GM18507 (cell line): ENCODE results near the gene ITGA2.

Source experiments
- DNase-seq: peaks from one replicate; pipeline ENCODE4 v3.0.0; 2011; ENCODE audit warnings: low read depth; ENCODE audit not compliant: insufficient read length; ENCODE audit errors: extremely low spot score
- FAIRE-seq: peaks from 2 replicates; lab custom pipeline; 2011; peaks lifted over from hg19 to GRCh38; lab: Jason Lieb, UNC

ITGA2 gene

GRCh38 chr5:52987711-52988331 is 1.3 kb upstream of the ITGA2 start:
- no peak for DNase-seq

DNA sequence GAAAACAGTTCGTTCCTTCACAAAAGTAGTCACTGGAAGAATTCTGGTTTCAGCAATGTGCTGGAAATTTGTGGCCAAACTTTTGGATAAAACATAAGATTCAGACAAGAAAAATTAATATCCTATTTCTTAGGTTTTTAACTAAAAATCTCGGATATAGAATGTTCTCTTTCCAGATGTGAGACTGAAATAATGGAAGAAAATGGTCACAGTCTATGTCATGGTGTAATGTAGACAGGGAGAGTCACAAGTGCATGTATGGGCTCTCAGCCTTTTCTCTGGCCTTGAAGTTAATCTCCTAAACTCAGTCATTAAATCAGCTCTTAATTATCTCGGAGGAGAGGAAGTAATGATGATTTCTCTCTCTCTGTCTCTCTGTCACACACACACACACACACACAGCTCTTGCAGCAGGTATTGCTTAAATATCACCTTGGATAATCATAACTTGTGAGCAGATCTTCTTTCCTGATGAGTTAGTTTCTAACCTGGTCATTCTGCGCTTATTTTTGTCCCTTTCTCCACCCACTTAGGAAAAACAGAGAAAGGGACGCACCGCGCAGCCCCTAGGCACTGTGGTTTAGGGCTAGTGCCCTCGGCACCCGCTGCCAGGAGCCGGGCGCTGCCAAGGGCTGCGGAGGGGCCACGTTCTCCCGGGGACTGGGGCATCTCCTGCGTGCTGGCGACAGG is 672 bp upstream of the ITGA2 start:
- DNase-seq, result no peak
- FAIRE-seq, result no peak

More at GRCh38 chr5:52987711-52988331, 1.3 kb upstream of the ITGA2 start:
- no peak for FAIRE-seq

- no peak for FAIRE-seq
- no peak for DNase-seq
Measured at GRCh38 chr5:52989781-52990527, 802 bp downstream of the ITGA2 start.

- FAIRE-seq (no peak), DNase-seq (no peak)
Measured at GRCh38 chr5:52990528-52990925, 1.4 kb downstream of the ITGA2 start.

- DNase-seq (no peak), FAIRE-seq (no peak)
Measured at GRCh38 chr5:52993367-52993766, 4.2 kb downstream of the ITGA2 start.

- no peak for FAIRE-seq
Measured at GRCh38 chr5:52994266-52994665, 5.1 kb downstream of the ITGA2 start.

DNA sequence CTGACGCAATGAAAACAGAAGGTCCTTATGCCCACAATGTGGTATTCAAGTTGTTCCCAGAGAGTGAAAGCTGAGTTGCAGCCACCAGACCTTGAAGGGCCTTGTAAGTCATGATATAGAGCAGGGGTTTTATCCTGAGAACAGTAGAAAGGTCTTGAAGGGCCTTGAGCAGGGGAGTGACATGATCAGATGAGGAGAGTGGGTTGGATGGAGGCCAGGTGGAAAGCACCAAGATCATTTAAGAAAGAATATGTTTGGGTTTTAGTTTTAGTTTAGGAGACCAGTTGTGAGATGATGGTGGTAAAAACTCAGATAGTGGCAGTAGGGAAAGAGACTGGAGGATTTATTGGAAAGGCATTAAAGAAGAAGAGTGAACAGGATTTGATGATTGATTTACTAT is 5.9 kb downstream of the ITGA2 start:
- DNase-seq, result no peak
- no peak for FAIRE-seq

More at GRCh38 chr5:52994266-52994665, 5.1 kb downstream of the ITGA2 start:
- no peak for DNase-seq

DNA sequence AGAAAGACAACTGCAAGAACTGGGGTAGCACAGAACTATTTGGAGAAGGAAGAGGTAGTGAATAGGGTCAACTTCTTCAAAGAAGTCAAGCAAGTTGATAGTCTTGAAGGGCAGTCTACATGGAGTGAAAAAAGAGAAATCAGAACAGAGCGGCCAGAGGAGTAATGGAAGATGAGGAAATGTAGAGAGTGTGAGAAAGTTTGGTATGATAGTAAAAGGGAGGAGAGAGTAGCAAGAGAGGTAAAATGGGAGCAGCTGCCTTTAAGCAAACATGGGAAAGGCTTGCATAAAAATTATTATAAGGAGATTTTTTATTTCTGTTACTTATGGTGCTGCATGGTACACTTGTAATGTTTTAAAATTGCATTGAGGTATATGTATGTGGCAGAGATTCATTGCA is 6.8 kb downstream of the ITGA2 start:
- FAIRE-seq (no peak), DNase-seq (no peak)

DNA sequence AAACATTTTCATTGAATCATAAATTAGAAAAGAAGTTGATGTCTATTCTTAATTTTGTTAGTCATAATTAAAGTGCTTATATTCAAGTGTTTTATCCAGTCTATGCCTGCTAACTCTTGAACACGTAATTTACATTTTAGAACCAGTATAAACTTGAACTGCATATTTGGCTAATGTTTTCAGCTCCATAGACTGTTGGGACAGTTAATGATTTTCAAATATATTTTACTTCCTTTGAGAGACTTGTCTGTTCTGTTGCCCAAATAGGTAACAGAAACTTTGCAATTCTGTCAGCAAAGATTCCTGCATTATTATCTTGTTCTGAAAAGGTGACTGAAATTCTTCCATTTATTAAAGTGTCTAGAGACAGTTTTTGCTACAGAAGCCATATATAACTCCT is 7.8 kb downstream of the ITGA2 start:
- FAIRE-seq (no peak), DNase-seq (no peak)

- DNase-seq, result no peak
- no peak for FAIRE-seq
Measured at GRCh38 chr5:52997424-52997823, 8.3 kb downstream of the ITGA2 start.

DNA sequence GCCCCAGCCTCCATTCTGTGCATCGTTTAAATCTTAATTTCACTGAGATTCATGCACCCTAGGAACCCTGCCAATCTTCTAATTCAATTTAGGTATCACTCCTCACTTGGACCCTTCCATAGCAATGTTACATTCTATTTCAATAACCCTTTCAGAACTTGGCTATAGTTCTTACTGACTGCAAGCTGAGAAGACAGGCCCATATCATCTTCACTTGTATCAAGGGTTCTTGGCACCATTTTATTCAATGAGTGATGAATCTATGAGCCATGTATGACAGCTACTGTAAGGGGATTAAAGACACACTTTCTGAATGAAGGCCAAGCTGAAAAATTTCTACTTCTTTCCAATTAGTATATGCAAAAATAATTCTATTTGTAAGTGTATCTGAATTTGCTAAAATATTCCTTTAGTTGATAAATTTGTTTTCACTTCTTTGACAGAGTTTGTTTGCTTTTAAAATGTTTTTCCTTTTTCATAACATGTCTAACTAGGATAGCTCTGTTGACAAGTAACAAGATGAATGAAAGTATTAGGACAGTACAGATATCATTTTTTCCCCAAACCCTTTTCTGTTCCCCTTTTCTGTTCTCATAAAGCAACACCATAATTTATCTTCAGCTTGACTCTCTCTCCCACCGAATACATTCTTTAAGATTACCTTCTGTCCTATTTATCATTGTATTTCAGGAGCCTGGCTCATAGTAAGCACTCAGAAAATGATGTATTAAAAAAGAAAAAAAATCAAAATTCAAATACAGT is 9.6 kb downstream of the ITGA2 start:
- FAIRE-seq, result no peak
- DNase-seq, result no peak

- no peak for DNase-seq
Measured at GRCh38 chr5:52999344-52999949, 10.3 kb downstream of the ITGA2 start.

GRCh38 chr5:53001541-53001940 is 12.4 kb downstream of the ITGA2 start:
- no peak for FAIRE-seq

More at GRCh38 chr5:52999344-52999949, 10.3 kb downstream of the ITGA2 start:
- FAIRE-seq, result no peak

GRCh38 chr5:53002491-53002890 is 13.3 kb downstream of the ITGA2 start:
- FAIRE-seq, result no peak
- no peak for DNase-seq

More at GRCh38 chr5:53001541-53001940, 12.4 kb downstream of the ITGA2 start:
- DNase-seq, result no peak

DNA sequence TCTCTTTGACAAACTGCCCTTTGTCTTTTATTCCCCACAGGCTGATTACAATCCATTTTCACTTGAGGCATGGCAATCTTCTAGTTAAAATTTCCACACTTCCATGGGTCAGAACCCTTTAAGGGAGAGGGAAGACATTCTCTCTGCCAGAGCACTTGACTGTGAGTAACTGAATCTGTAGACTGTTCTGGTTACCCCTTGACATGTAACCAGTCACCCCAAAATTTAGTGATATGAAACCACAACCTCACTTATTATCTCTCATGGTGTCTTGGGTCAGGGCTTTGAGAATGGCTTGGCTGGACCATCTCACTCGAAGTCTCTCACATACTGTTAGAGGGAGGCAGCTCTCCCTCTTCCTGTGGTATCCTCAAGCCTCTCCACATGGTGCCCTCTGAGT is 14.0 kb downstream of the ITGA2 start:
- DNase-seq, result no peak
- no peak for FAIRE-seq

DNA sequence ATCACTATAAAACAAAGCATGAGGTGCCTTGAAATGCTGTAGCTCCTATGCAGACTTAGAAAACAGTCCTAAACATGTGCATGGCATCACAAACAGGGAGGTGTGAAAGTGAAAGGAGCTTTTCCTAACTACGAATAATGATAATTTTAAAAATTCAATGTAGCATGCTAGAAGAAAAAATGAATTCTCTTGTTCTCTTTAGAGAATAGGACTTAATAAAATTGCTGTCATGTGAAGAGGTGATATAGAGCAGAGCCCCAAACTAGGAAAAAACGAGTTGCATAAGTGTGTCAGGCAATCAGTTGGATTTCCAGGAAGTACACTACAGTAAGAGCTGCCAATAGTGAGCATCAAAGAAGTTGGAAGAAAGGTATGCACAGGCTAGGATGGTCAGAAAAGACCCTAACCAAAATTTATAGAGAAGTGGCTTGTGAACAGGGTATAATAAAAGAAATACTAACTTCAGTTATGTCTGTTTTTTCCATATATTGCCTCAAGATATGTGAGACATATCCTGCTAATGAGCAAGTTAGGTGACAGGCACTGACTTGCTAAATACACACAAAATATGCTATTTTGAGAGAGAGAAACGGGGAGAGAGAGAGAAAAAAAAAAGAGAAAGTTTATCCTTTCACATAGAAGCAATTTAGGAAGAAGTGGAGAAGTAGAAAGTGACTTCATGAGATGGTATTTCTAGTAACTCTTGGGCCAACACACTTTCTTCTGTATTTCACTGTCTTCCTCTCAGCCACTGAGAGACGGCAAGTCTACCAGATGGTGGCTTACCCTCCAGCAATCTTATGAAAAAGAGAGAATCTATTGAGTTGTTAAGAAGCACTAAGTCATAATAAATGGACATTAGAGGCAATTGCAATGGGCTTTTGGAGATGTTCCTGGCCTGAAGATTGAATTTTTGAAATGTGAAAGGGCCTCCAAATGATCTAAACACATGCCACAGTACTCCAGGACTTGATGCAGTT is 18.0 kb downstream of the ITGA2 start:
- FAIRE-seq (no peak), DNase-seq (no peak)

DNA sequence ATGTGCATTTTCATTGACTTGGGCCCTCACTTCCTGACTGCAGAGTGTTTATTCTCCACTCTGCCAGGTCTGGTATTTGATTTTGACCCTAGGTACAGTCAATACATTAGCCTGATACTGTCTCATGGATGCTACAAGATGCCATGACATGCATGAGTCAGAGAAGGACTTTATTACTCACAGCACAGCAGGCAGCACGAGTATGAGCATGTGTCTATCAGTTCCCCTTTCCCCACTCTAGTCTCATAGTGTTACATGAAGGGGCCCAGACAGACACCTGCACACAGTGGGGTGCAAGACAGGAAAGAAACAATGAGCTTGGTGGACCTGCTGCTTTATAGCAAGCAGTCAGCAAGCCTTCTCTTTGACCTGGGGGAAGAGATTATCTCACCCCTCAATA is 19.6 kb downstream of the ITGA2 start:
- DNase-seq, result no peak
- no peak for FAIRE-seq

DNA sequence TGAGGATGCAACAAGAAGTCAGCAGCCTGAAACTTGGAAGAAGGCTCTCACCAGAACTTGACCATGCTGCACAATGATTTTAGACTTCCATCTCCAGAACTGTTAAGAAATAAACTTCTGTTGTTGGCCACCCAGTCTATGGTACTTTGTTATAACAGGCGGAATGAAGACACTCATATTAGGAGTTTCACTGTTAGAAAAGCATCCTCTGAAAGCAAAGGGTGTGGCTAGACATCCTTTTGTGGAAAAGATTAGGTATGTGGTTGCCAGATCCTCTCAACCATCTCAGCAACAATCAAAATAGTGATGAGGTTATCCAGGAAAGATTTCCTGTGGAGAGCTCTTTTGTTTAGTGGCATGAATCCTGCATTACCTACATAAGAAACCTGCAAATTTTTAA is 20.7 kb downstream of the ITGA2 start:
- FAIRE-seq (no peak), DNase-seq (no peak)
